GM23338 (cell line): Measurements from ENCODE around the gene PDCD11. TPM values are rescaled to one million over a fixed set of nuclear protein-coding genes. Genes with fewer than 3 reads are reported as not detected.

Experiments
- ATAC-seq: fragments of 200-7000 bp; cut with Tn5 transposase; 3 replicates; pipeline ENCODE4 v1.9.1; 2020
- DNase-seq: peaks from one replicate; pipeline ENCODE4 v3.0.0-alpha.2; 2015; ENCODE audit warnings: low spot score
- H2AFZ ChIP-seq: fragments of 200-600 bp; sonication (generic); 2 replicates; pipeline ENCODE4 v1.8.0; 2016; ENCODE audit warnings: antibody characterized with exemption, mild to moderate bottlenecking, moderate library complexity
- H3F3A ChIP-seq: fragments of 200-600 bp; sonication (generic); replicated peaks from 2 replicates; pipeline ENCODE4 v1.8.0; 2017; ENCODE audit warnings: antibody characterized with exemption, mixed run types, low read depth
- H3K27ac ChIP-seq: fragments of 200-600 bp; sonication (generic); 2 replicates; pipeline ENCODE4 v1.6.1; 2016; ENCODE audit warnings: low read depth
- H3K27me3 ChIP-seq: fragments of 200-600 bp; sonication (generic); 2 replicates; pipeline ENCODE4 v1.8.0; 2016; ENCODE audit warnings: mild to moderate bottlenecking, mixed run types, moderate library complexity; ENCODE audit not compliant: insufficient read depth
- H3K36me3 ChIP-seq: fragments of 200-600 bp; sonication (generic); 2 replicates; pipeline ENCODE4 v1.8.0; 2016; ENCODE audit warnings: mild to moderate bottlenecking; ENCODE audit not compliant: insufficient read depth
- H3K4me1 ChIP-seq: fragments of 200-600 bp; sonication (generic); 2 replicates; pipeline ENCODE4 v1.8.0; 2016; ENCODE audit warnings: mild to moderate bottlenecking, moderate library complexity; ENCODE audit not compliant: insufficient read depth
- H3K4me2 ChIP-seq: fragments of 200-600 bp; sonication (generic); 2 replicates; pipeline ENCODE4 v1.7.1; 2017; ENCODE audit warnings: mixed run types
- H3K4me3 ChIP-seq: fragments of 200-600 bp; sonication (generic); 2 replicates; pipeline ENCODE4 v1.6.1; 2016; ENCODE audit warnings: mixed run types
- H3K79me2 ChIP-seq: fragments of 200-600 bp; sonication (generic); replicated peaks from 2 replicates; pipeline ENCODE4 v1.8.0; 2017; ENCODE audit warnings: mild to moderate bottlenecking; ENCODE audit not compliant: insufficient read depth
- H3K9me2 ChIP-seq: fragments of 200-600 bp; sonication (generic); 2 replicates; pipeline ENCODE4 v1.8.0; 2017; ENCODE audit not compliant: insufficient read depth
- H4K20me1 ChIP-seq: fragments of 200-600 bp; sonication (generic); replicated peaks from 2 replicates; pipeline ENCODE4 v1.8.0; 2017; ENCODE audit warnings: mild to moderate bottlenecking; ENCODE audit not compliant: insufficient read depth
- H3K27ac Mint-ChIP-seq: 2 replicates; pipeline ENCODE4 v1.8.0; 2020; ENCODE audit warnings: inconsistent platforms, mild to moderate bottlenecking, moderate library complexity, mixed read lengths
- H3K27me3 Mint-ChIP-seq: 3 replicates; pipeline ENCODE4 v1.8.0; 2022; ENCODE audit warnings: low read depth, mild to moderate bottlenecking, moderate library complexity, mixed read lengths, inconsistent platforms; ENCODE audit not compliant: insufficient read depth, poor library complexity
- H3K36me3 Mint-ChIP-seq: 3 replicates; pipeline ENCODE4 v1.8.0; 2021; ENCODE audit warnings: low read depth, mild to moderate bottlenecking, inconsistent platforms, moderate library complexity, mixed read lengths
- H3K4me1 Mint-ChIP-seq: 3 replicates; pipeline ENCODE4 v1.8.0; 2020; ENCODE audit warnings: mild to moderate bottlenecking, inconsistent platforms, mixed read lengths
- H3K4me3 Mint-ChIP-seq: 3 replicates; pipeline ENCODE4 v1.8.0; 2021; ENCODE audit warnings: moderate library complexity, mild to moderate bottlenecking, inconsistent platforms, mixed read lengths
- H3K9me3 Mint-ChIP-seq: 3 replicates; pipeline ENCODE4 v1.8.0; 2020; ENCODE audit warnings: moderate library complexity, mild to moderate bottlenecking, inconsistent platforms, mixed read lengths
- CREB1 ChIP-seq: fragments of 250-450 bp; sonication (Bioruptor Pico); IDR thresholded peaks from 2 replicates; pipeline ENCODE4 v1.5.0; 2020; ENCODE audit warnings: low read depth, mild to moderate bottlenecking, moderate library complexity
- CTCF ChIP-seq, 2 experiments: fragments of 200-600 bp in 1 of 2; sonication (generic) in 1 of 2; conservative IDR thresholded peaks; 2 replicates each; pipeline versions ENCODE4 v1.5.1 to v1.6.1; 2016 to 2017; ENCODE audit warnings: antibody characterized with exemption in 2 of 2, low read depth in 2 of 2, mild to moderate bottlenecking in 2 of 2, moderate library complexity in 1 of 2
- ETS1 ChIP-seq: IDR thresholded peaks from 2 replicates; pipeline ENCODE4 v1.6.1; 2016; ENCODE audit warnings: antibody characterized with exemption
- EZH2 ChIP-seq: fragments of 200-600 bp; sonication (generic); IDR thresholded peaks from one replicate; pipeline ENCODE4 v1.8.0; 2017; ENCODE audit warnings: antibody characterized with exemption, mild to moderate bottlenecking, low read depth; ENCODE audit not compliant: unreplicated experiment
- EZH2phosphoT487 ChIP-seq: fragments of 200-600 bp; sonication (generic); IDR thresholded peaks from one replicate; pipeline ENCODE4 v1.8.1; 2018; ENCODE audit warnings: antibody characterized with exemption; ENCODE audit not compliant: unreplicated experiment
- JUNB ChIP-seq: IDR thresholded peaks from one replicate; pipeline ENCODE4 v1.6.1; 2016; ENCODE audit warnings: antibody characterized with exemption; ENCODE audit not compliant: unreplicated experiment
- NANOG ChIP-seq: IDR thresholded peaks from 2 replicates; pipeline ENCODE4 v1.6.1; 2016; ENCODE audit warnings: antibody characterized with exemption, borderline replicate concordance
- POLR2AphosphoS5 ChIP-seq: IDR thresholded peaks from 2 replicates; pipeline ENCODE4 v1.6.1; 2016; ENCODE audit warnings: antibody characterized with exemption, low read depth
- REST ChIP-seq: IDR thresholded peaks from one replicate; pipeline ENCODE4 v1.6.1; 2018; ENCODE audit warnings: antibody characterized with exemption; ENCODE audit not compliant: unreplicated experiment
- STAT1 ChIP-seq: IDR thresholded peaks from one replicate; pipeline ENCODE4 v1.6.1; 2016; ENCODE audit warnings: antibody characterized with exemption; ENCODE audit not compliant: unreplicated experiment
- ZNF114 ChIP-seq: fragments of 250-450 bp; sonication (Bioruptor Pico); IDR thresholded peaks from 2 replicates; pipeline ENCODE4 v1.5.0; 2020; ENCODE audit warnings: mild to moderate bottlenecking, moderate library complexity
- ZNF331 ChIP-seq: fragments of 250-450 bp; sonication (Bioruptor Pico); IDR thresholded peaks from 2 replicates; pipeline ENCODE4 v1.5.0; 2020; ENCODE audit warnings: low read depth, mild to moderate bottlenecking, moderate library complexity
- polyA plus RNA-seq: library from polyadenylated mRNA; unstranded; fragments of >200 nt; fragmentation: Nextera tagmentation; extraction: Ambion mirVana; gene quantifications from 2 replicates; pipeline ENCODE4 v1.2.1, GENCODE V29; 2016
- total RNA-seq: library from RNA; depleted of rRNA; stranded (reverse); fragments of >200 nt; shearing (Covaris generic); gene quantifications from 2 replicates; pipeline ENCODE4 v1.2.3, GENCODE V29; 2014

PDCD11 gene
- total and polyA plus RNA-seq, 2 experiments from 2014 or later: 82.1 to 87.8 TPM

GRCh38 chr10:103413564-103413963, 17.1 kb downstream of the PDCD11 start:
- Mint-ChIP-seq H3K36me3 (peaks cover 92% of the 10 kb centered on the region), H3K27me3 (no peaks in the 10 kb centered on the region), H3K4me3 (no peak overlapping the region), H3K27ac (no peak overlapping the region), H3K9me3 (no peaks in the 10 kb centered on the region), H3K4me1 (no peaks in the 10 kb centered on the region)
- no peaks in the 10 kb centered on the region for H3K9me2 ChIP-seq
- no peak overlapping the region for H3K4me3 ChIP-seq
- H3K36me3 ChIP-seq: peaks cover 90% of the 10 kb centered on the region
- H4K20me1 ChIP-seq: peaks cover 24% of the 10 kb centered on the region
- no peak for TF ChIP-seq NANOG
- TF ChIP-seq ZNF114 (CRISPR knock-in tag): no peak
- TF ChIP-seq STAT1: no peak
- no peak for TF ChIP-seq ZNF331
- no peak for TF ChIP-seq CREB1 (CRISPR knock-in tag)
- no peak for TF ChIP-seq ETS1
- TF ChIP-seq JUNB: no peak
- TF ChIP-seq CTCF (conservative IDR thresholded peaks at IDR 0.05; ENCODE audit: low read depth in 2 of 2): no peak
- TF ChIP-seq EZH2phosphoT487: no peak
- no peak for TF ChIP-seq EZH2
- no peaks in the 10 kb centered on the region for H3K27me3 ChIP-seq
- H3K27ac ChIP-seq: no peak overlapping the region
- no peak overlapping the region for H3K4me2 ChIP-seq
- no peaks in the 10 kb centered on the region for H3K4me1 ChIP-seq
- no peaks in the 10 kb centered on the region for H3K79me2 ChIP-seq
- peaks cover 5% of the 10 kb centered on the region; the same call in 1 of the 2 replicates for H3F3A ChIP-seq
- no peak overlapping the region for H2AFZ ChIP-seq
- ATAC-seq: no peak
- DNase-seq: no peak

- ATAC-seq (no peak), DNase-seq (no peak)
- H3K27ac Mint-ChIP-seq: no peak overlapping the region
- Histone ChIP-seq H2AFZ (no peak overlapping the region), H3F3A (peaks cover 5% of the 10 kb centered on the region; the same call in 1 of the 2 replicates), H3K27me3 (no peaks in the 10 kb centered on the region), H3K79me2 (no peaks in the 10 kb centered on the region), H4K20me1 (peaks cover 21% of the 10 kb centered on the region), H3K36me3 (peaks cover 89% of the 10 kb centered on the region), H3K9me2 (no peaks in the 10 kb centered on the region), H3K27ac (no peak overlapping the region), H3K4me1 (no peaks in the 10 kb centered on the region), H3K4me3 (no peak overlapping the region), H3K4me2 (no peak overlapping the region)
- peaks cover 2% of the 10 kb centered on the region for H3K27me3 Mint-ChIP-seq
- H3K36me3 Mint-ChIP-seq: peaks cover 92% of the 10 kb centered on the region
- H3K4me3 Mint-ChIP-seq: no peak overlapping the region
- no peaks in the 10 kb centered on the region for H3K9me3 Mint-ChIP-seq
- no peaks in the 10 kb centered on the region for H3K4me1 Mint-ChIP-seq
- TF ChIP-seq ETS1 (no peak), ZNF114 (CRISPR knock-in tag) (no peak), POLR2AphosphoS5 (no peak), NANOG (no peak), JUNB (no peak), REST (no peak)
Measured at GRCh38 chr10:103415581-103415980, 19.2 kb downstream of the PDCD11 start.
